ENCODE data around the gene MED12L. TPM values are rescaled to one million over a fixed set of nuclear protein-coding genes. Genes with fewer than 3 reads are reported as not detected.

MED12L gene
- total and polyA plus RNA-seq, 12 donors: 0.03 to 4.5 (median 0.71) TPM

DNA sequence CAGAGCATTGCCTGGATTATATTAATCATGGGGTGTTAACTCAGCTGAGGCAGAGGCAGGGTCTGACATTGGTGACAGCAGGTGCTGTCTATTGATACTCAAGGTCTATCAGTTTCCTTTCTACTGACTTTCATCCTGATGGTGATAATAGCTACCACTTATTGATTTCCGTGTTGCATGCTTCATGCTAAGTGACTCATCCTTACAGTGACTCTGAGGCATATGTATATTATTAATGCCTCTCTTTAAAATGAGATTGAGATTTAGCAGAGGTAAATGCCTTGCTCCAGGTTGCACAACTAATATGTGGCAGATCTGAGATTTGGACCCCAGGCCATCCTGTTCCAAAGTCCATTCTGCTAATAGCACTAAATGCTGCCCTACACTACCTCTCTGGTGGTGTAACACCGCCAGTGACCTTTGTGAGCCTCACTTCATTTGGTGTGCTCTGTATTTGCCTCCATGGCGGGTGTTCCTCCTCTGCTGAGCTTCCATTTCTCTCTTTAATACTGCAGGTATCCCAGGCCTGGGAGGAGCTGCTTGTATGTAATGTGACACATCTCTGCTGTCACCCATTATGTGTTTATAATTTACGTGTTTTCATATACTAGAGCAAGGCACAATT, 67.1 kb downstream of the MED12L start:
- Histone ChIP-seq H3K4me1 (peaks cover 0 to 8% (median 0%) of the 10 kb centered on the region in 9 donors), H3K27ac (no peak overlapping the region), H3K27me3 (no peaks in the 10 kb centered on the region), H3K9me3 (no peaks in the 10 kb centered on the region), H3K4me3 (no peak overlapping the region), H3K36me3 (no peaks in the 10 kb centered on the region)
- no peak for ATAC-seq
- DNase-seq: no peak
- intact Hi-C loops (cut with DNase I): loop anchor here in 1 of 10 donors (10.0 kb wide), 1 partner anchor 58 kb away; no protein-coding TSS in a partner anchor
- TF ChIP-seq, protein P1, sequence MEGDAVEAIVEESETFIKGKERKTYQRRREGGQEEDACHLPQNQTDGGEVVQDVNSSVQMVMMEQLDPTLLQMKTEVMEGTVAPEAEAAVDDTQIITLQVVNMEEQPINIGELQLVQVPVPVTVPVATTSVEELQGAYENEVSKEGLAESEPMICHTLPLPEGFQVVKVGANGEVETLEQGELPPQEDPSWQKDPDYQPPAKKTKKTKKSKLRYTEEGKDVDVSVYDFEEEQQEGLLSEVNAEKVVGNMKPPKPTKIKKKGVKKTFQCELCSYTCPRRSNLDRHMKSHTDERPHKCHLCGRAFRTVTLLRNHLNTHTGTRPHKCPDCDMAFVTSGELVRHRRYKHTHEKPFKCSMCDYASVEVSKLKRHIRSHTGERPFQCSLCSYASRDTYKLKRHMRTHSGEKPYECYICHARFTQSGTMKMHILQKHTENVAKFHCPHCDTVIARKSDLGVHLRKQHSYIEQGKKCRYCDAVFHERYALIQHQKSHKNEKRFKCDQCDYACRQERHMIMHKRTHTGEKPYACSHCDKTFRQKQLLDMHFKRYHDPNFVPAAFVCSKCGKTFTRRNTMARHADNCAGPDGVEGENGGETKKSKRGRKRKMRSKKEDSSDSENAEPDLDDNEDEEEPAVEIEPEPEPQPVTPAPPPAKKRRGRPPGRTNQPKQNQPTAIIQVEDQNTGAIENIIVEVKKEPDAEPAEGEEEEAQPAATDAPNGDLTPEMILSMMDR (IDR thresholded peaks at IDR 0.05): no peak
- 96% methylated on average over 4 of the region's 4 CpGs for WGBS, 2 donors

DNA sequence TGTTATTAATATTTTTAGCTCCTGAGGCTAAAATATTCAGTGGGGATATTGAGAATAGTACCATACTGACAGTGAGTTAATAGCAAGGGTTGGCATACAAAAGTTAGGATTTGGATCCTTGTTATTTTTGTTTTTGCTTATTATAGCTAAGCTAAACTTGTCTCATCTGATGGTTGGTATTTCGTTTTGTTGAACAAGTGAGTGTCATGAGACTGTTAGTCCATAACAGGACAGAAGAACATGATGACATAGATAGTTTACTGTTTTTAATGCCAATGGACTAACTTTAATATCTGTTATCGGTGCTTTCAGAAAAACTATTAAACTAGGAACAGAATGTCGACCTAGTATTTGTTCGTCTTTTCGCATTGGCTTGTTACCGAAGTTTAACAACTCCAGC, 69.1 kb downstream of the MED12L start:
- H3K9me3 ChIP-seq: no peaks in the 10 kb centered on the region
- H3K4me3 ChIP-seq: no peak overlapping the region
- H3K4me1 ChIP-seq: peaks cover 0 to 8% (median 0%) of the 10 kb centered on the region in 9 donors
- H3K27ac ChIP-seq: no peak overlapping the region
- no peak for DNase-seq
- 89 to 91% methylated on average over 6 of the region's 6 CpGs for WGBS, 2 donors
- TF ChIP-seq, protein P1 (IDR thresholded peaks at IDR 0.05): no peak
- H3K27me3 ChIP-seq: no peaks in the 10 kb centered on the region
- intact Hi-C loops (cut with DNase I): loop anchor here in 1 of 10 donors (10.0 kb wide), 1 partner anchor 60 kb away; no protein-coding TSS in a partner anchor
- ATAC-seq: no peak
- H3K36me3 ChIP-seq: no peaks in the 10 kb centered on the region

DNA sequence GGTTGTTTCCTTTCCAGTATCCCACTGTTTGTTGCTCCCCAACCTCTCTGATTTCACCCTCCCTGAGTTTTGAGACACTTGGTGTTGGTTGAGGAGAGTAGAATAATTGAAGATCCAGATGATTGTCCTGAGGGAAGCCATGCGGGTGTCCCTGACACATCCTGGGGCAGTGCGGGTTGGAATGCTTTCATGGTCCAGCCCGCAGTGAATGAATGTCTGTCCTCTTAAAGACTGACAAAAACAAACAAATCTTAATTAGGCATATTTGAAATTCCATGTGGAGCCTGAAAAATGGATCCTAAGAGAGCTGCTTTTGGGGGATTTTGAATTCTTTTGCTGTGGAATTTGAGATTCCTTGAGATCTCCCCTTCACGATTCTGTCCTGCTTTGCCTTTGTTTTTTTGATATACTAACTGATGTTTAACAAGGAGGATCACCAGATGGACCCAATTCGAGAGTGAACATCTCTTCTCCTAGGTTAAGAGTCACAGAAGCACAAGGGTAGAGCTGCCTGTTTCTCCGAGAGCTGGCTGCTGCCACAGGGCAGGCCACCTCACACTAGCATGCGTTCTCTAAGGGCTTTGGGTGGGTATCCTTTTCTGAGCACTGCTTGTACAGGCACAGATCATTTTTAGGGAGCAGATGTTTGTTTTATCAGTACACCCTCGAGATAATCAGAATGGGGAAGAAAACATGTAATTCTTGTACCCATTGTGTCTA, 70.1 kb downstream of the MED12L start:
- WGBS, 2 donors: 70 to 77% methylated on average over 8 of the region's 8 CpGs
- Histone ChIP-seq H3K27me3 (no peaks in the 10 kb centered on the region), H3K4me1 (peaks cover 0 to 8% (median 0%) of the 10 kb centered on the region in 9 donors), H3K4me3 (no peak overlapping the region), H3K27ac (no peak overlapping the region), H3K9me3 (no peaks in the 10 kb centered on the region), H3K36me3 (no peaks in the 10 kb centered on the region)
- no peak for DNase-seq
- intact Hi-C loops (cut with DNase I): loop anchor here in 1 of 10 donors (10.0 kb wide), 1 partner anchor 61 kb away; no protein-coding TSS in a partner anchor
- ATAC-seq: no peak
- TF ChIP-seq, protein P1 (IDR thresholded peaks at IDR 0.05): no peak

DNA sequence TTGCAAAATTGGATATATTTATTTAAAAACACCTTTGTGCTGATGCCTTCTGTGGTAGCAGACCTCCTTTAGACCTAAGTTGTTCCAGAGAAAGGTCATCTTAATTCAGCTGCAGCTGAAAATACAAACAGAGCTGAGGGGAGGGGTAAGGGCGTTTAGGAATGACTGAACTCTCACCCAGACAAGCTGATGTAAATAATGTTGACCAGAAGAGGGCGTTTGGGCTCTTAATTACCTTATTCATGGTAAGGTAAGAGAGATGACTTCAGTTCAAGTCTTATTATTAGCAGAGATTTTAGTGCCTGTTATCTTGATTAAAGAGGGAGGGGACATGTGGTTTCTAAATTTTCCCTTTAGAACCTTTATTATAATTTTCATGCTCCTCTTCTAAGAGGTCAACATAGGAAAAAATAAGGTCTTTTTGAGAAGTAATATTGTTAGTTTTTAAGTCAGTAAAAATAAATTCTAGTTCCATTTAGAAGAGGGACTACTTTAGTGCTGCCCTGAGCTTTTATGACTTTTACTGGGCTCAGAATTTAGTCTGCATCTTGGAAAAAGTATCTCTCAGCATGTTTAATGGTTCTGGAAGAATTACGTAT, 71.3 kb downstream of the MED12L start:
- intact Hi-C loops (cut with DNase I): loop anchor here in 1 of 10 donors (10.0 kb wide), 1 partner anchor 62 kb away; no protein-coding TSS in a partner anchor
- 35% methylated on average over 3 of the region's 3 CpGs for WGBS, 2 donors
- H3K4me1 ChIP-seq: peaks cover 0 to 8% (median 0%) of the 10 kb centered on the region in 9 donors
- peak in 3 of 8 donors; percentile 24 to 48 (median 39) for ATAC-seq
- no peaks in the 10 kb centered on the region for H3K9me3 ChIP-seq
- no peak overlapping the region for H3K27ac ChIP-seq
- no peaks in the 10 kb centered on the region for H3K36me3 ChIP-seq
- no peak overlapping the region for H3K4me3 ChIP-seq
- TF ChIP-seq, protein P1 (IDR thresholded peaks at IDR 0.05): peak in 8 of 9 donors; percentile 6 to 63 (median 52)
- H3K27me3 ChIP-seq: no peaks in the 10 kb centered on the region
- no peak for DNase-seq

Data from heart right ventricle (tissue), 16 donors.